ENCODE data around the gene VWF.
"Not testable (repeated sequence)": the region's sequence is repeated elsewhere in the genome, so short reads cannot be mapped to it uniquely, and the experiment has no call there.

VWF gene

GRCh38 chr12:6102021-6102420 lies 22.4 kb downstream of the VWF start:
- DNase-seq, result not testable (repeated sequence)

GRCh38 chr12:6099316-6099715 lies 25.2 kb downstream of the VWF start:
- no peak for DNase-seq

- no peak for DNase-seq
Observed at GRCh38 chr12:6097411-6097810, 27.1 kb downstream of the VWF start.

- no peak for DNase-seq
Observed at GRCh38 chr12:6096527-6096926, 27.9 kb downstream of the VWF start.

- no peak for DNase-seq
Observed at GRCh38 chr12:6095269-6095668, 29.2 kb downstream of the VWF start.

GRCh38 chr12:6093764-6094163 lies 30.7 kb downstream of the VWF start:
- DNase-seq, result no peak

GRCh38 chr12:6092784-6093722 lies 31.4 kb downstream of the VWF start:
- no peak for DNase-seq

- no peak for DNase-seq
Observed at GRCh38 chr12:6091786-6092566, 32.5 kb downstream of the VWF start.

GRCh38 chr12:6090803-6091202 lies 33.7 kb downstream of the VWF start:
- DNase-seq, result no peak

GRCh38 chr12:6088921-6089747 lies 35.3 kb downstream of the VWF start:
- no peak for DNase-seq

- no peak for DNase-seq
Observed at GRCh38 chr12:6086316-6086715, 38.2 kb downstream of the VWF start.

- DNase-seq, result no peak
Observed at GRCh38 chr12:6085841-6086240, 38.6 kb downstream of the VWF start.

GRCh38 chr12:6084969-6085450 lies 39.5 kb downstream of the VWF start:
- no peak for DNase-seq

- no peak for DNase-seq
Observed at GRCh38 chr12:6084261-6084968, 40.1 kb downstream of the VWF start.

GRCh38 chr12:6083601-6084000 lies 40.9 kb downstream of the VWF start:
- DNase-seq, result no peak

- no peak for DNase-seq
Observed at GRCh38 chr12:6082613-6083012, 41.9 kb downstream of the VWF start.

GRCh38 chr12:6080149-6081045 lies 44.1 kb downstream of the VWF start:
- no peak for DNase-seq

- no peak for DNase-seq
Observed at GRCh38 chr12:6078398-6079096, 45.9 kb downstream of the VWF start.

GRCh38 chr12:6077692-6078083 lies 46.8 kb downstream of the VWF start:
- no peak for DNase-seq
